Activated T-cell treated with anti-CD3 and anti-CD28 coated beads, Interleukin-2, amount 50 U/mL, for 48 hours (primary cell): ENCODE measurements around the gene ZSCAN12.
"Not testable (repeated sequence)": the region's sequence is repeated elsewhere in the genome, so short reads cannot be mapped to it uniquely, and the experiment has no call there.

ENCODE experiments used
- DNase-seq, 2 experiments: peaks; one replicate each; pipeline ENCODE4 v3.0.0-alpha.2; 2020

The ZSCAN12 gene

GRCh38 chr6:28393912-28394662 is 5.5 kb downstream of the ZSCAN12 start:
- DNase-seq, result no peak

GRCh38 chr6:28390688-28391087 is 8.9 kb downstream of the ZSCAN12 start:
- DNase-seq, result no peak

GRCh38 chr6:28384143-28384533 is 15.4 kb downstream of the ZSCAN12 start:
- no peak for DNase-seq

- DNase-seq, result peak; percentile 48 to 62
Measured at GRCh38 chr6:28383235-28384142, 16.1 kb downstream of the ZSCAN12 start.

- DNase-seq, result no peak
Measured at GRCh38 chr6:28380381-28380780, 19.2 kb downstream of the ZSCAN12 start.

GRCh38 chr6:28378644-28379043 is 20.9 kb downstream of the ZSCAN12 start:
- no peak for DNase-seq

- DNase-seq, result no peak
Measured at GRCh38 chr6:28377879-28378278, 21.7 kb downstream of the ZSCAN12 start.

- DNase-seq, result no peak
Measured at GRCh38 chr6:28373925-28374324, 25.6 kb downstream of the ZSCAN12 start.

- DNase-seq, result no peak
Measured at GRCh38 chr6:28371706-28372451, 27.7 kb downstream of the ZSCAN12 start.

- no peak for DNase-seq
Measured at GRCh38 chr6:28371280-28371679, 28.3 kb downstream of the ZSCAN12 start.

- no peak for DNase-seq
Measured at GRCh38 chr6:28370440-28370839, 29.1 kb downstream of the ZSCAN12 start.

- DNase-seq, result no peak
Measured at GRCh38 chr6:28369463-28369862, 30.1 kb downstream of the ZSCAN12 start.

GRCh38 chr6:28368522-28368921 is 31.0 kb downstream of the ZSCAN12 start:
- DNase-seq, result no peak

- not testable (repeated sequence) for DNase-seq
Measured at GRCh38 chr6:28365590-28365989, 34.0 kb downstream of the ZSCAN12 start.

GRCh38 chr6:28360961-28361360 is 38.6 kb downstream of the ZSCAN12 start:
- no peak for DNase-seq

GRCh38 chr6:28359562-28359961 is 40.0 kb downstream of the ZSCAN12 start:
- not testable (repeated sequence) for DNase-seq

GRCh38 chr6:28357036-28357435 is 42.5 kb downstream of the ZSCAN12 start:
- DNase-seq, result no peak

GRCh38 chr6:28356666-28357020 is 42.9 kb downstream of the ZSCAN12 start:
- no peak for DNase-seq

- DNase-seq, result peak; percentile 63 to 70
Measured at GRCh38 chr6:28355743-28356665, 43.5 kb downstream of the ZSCAN12 start.

GRCh38 chr6:28354688-28355554 is 44.6 kb downstream of the ZSCAN12 start:
- DNase-seq, result no peak
